ENCODE measurements around the gene ABCB1.

Gene ABCB1

DNA sequence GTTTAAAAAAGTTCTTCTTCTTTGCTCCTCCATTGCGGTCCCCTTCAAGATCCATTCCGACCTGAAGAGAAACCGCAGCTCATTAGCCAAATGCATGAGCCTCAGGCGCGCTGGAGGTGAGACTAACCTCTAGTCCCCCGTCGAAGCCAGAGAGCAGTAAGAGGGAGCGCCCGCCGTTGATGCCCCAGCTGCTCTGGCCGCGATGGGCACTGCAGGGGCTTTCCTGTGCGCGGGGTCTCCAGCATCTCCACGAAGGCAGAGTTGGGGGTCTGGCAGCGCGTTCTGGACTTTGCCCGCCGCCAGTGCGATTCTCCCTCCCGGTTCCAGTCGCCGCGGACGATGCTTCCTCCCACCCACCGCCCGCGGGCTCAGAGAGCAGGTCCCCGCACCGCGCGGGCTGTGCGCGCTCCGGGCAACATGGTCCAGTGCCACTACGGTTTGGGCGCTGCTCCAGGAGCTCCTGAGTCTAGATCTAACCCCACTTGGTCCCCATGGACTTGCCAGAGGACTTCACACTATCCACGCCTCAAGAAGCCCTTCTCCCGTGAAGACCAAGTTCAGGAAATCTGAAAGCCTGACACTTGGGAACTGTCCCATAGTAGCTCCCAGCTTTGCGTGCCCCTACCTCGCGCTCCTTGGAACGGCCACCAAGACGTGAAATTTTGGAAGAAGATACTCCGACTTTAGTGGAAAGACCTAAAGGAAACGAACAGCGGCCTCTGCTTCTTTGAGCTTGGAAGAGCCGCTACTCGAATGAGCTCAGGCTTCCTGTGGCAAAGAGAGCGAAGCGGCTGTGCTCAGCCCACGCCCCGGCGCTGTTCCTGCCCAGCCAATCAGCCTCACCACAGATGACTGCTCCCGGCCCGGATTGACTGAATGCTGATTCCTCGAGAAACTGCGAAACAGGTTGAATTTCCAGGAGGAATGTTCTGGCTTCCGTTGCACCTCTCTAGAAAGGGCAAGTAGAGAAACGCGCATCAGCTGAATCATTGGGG lies at the start of gene ABCB1:
Gene ABCB1 (minus strand): TSS at position 755 of the 995 bp plus-strand sequence. CDS start 700 bp downstream, at position 55.
- H3K27ac Mint-ChIP-seq = no peak within 1 kb of the TSS
- H3K36me3 Mint-ChIP-seq (ENCODE audit: low read depth) = no peaks in the 10 kb centered on the region
- peaks cover 36% of the 10 kb centered on the region for H3K27me3 Mint-ChIP-seq (ENCODE audit: low read depth)
- H3K9me3 Mint-ChIP-seq = no peaks in the 10 kb centered on the region
- H3K4me3 Mint-ChIP-seq = peak within 1 kb of the TSS; percentile 86
- H3K4me1 Mint-ChIP-seq (ENCODE audit: low read depth) = peaks cover 16% of the 10 kb centered on the region

DNA sequence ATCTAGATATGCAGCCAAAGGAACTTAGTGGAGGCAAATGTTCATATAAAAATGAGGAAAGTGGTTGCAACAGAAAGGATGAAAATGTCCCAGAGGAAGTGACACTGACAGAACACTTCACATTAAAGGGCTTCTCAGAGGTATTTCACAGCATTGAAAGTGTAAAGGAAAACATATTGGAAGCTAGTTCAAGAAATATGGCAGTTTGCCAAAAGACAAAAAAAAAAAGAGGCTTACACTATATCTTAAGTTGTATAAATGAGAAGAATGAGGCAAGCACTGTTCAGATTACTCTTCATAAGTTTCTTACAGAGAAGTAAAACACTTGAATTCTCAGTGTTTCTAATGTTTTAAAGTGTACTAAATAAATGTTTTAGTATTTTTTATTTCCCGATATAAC lies 47.6 kb upstream of the ABCB1 start:
- H3K27me3 Mint-ChIP-seq (ENCODE audit: low read depth) = no peaks in the 10 kb centered on the region
- H3K4me3 Mint-ChIP-seq = no peak overlapping the region
- no peaks in the 10 kb centered on the region for H3K36me3 Mint-ChIP-seq (ENCODE audit: low read depth)
- H3K9me3 Mint-ChIP-seq = no peaks in the 10 kb centered on the region
- no peaks in the 10 kb centered on the region for H3K4me1 Mint-ChIP-seq (ENCODE audit: low read depth)
- no peak overlapping the region for H3K27ac Mint-ChIP-seq

DNA sequence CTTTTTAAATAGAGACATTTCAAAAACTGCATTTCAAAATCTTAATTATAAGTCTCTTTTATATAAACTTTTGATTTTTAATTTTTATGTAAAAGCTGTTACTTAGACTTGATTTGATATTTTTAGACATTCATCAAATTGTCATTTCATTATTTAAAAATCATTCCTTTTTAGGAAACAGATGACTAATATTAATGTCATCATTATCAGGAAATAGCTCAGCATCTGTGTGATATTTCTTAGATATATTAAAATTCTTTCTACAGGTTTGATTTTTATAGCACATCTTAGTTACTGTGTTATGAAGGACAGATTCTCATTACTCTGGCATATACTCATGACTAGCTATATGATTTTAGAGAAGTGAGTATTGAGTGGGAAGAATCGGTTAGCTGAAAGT lies 44.8 kb upstream of the ABCB1 start:
- no peaks in the 10 kb centered on the region for H3K9me3 Mint-ChIP-seq
- no peak overlapping the region for H3K27ac Mint-ChIP-seq
- H3K27me3 Mint-ChIP-seq (ENCODE audit: low read depth) = no peaks in the 10 kb centered on the region
- no peaks in the 10 kb centered on the region for H3K4me1 Mint-ChIP-seq (ENCODE audit: low read depth)
- no peak overlapping the region for H3K4me3 Mint-ChIP-seq
- H3K36me3 Mint-ChIP-seq (ENCODE audit: low read depth) = no peaks in the 10 kb centered on the region

DNA sequence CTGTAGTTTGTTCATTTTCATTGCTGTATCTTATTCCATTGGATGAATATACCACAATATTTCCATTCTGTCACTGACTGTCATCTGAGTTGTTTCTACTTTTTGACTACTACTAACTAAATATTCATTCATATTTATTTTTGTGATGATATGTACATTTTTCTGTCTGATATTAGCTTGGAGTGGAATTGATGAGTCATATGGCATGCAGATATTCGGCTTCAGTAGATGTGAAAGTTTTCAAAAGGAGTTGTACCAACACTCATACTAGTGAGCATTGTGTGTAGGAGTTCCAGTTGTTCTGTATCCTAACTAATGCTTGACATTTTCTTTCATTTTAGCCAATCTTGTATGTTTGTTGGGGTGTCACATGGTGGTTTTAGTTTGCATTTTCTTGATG lies 35.2 kb upstream of the ABCB1 start:
- no peak overlapping the region for H3K27ac Mint-ChIP-seq
- no peaks in the 10 kb centered on the region for H3K27me3 Mint-ChIP-seq (ENCODE audit: low read depth)
- no peak overlapping the region for H3K4me3 Mint-ChIP-seq
- H3K4me1 Mint-ChIP-seq (ENCODE audit: low read depth) = no peaks in the 10 kb centered on the region
- peaks cover 2% of the 10 kb centered on the region for H3K36me3 Mint-ChIP-seq (ENCODE audit: low read depth)
- H3K9me3 Mint-ChIP-seq = peaks cover 12% of the 10 kb centered on the region

DNA sequence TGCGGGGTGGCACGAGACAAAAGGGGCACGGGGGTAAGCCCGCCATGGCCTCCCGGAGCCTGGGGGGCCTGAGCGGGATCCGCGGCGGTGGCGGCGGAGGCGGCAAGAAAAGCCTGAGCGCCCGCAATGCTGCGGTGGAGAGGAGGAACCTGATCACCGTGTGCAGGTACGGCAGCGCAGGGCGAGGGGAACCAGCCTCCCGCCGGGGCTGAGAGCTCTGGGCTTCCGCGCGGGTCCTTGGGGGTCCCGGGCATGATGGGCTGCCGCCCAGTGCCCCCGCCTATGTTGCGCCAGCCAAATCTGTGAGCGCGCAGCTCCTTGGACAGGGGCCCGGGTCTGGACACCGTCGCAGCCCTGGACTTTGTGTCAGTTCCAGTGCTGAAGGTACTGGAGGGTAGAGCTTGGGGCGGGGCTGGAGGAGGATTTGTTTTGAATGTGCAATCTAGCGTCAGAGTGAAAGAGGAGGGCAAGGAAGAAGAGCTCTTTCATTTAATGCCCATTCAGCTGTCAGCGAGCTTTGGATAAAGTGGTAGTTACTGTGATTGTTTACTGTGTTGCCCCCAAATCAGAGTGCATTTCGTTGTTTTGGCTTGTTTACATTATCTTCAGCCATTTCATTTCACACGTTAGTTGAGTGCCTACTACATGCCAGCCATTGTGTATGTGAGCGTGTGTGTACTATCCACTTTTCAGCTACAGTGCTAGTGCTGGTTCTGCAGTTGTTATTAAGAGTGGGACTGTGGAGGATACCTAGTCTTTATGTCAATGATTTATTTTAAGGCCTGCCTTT lies 28.3 kb upstream of the ABCB1 start:
- no peak overlapping the region for H3K27ac Mint-ChIP-seq
- peaks cover 11% of the 10 kb centered on the region for H3K4me1 Mint-ChIP-seq (ENCODE audit: low read depth)

DNA sequence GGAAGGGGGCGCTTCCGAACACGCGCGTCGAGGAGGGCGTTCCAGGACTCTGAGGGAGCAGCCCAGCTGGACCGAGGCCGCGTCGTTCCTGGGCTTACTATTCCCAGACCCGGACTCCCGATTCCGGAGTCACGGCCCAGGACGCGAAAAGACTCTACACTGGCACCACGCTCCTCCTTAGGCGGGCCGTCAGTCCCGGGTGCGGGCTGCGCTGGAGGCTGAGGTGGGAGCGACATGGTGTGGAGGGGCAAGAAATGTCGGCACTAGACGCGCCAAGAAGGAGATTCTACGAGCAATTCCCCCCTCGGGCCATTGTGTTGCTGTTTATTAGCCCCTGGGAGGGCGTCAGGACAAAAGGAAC lies 26.9 kb upstream of the ABCB1 start:
- no peaks in the 10 kb centered on the region for H3K36me3 Mint-ChIP-seq (ENCODE audit: low read depth)
- H3K27me3 Mint-ChIP-seq (ENCODE audit: low read depth) = peaks cover 28% of the 10 kb centered on the region
- no peak overlapping the region for H3K27ac Mint-ChIP-seq
- no peaks in the 10 kb centered on the region for H3K9me3 Mint-ChIP-seq
- peaks cover 11% of the 10 kb centered on the region for H3K4me1 Mint-ChIP-seq (ENCODE audit: low read depth)
- peak overlapping the region; percentile 69 for H3K4me3 Mint-ChIP-seq

More for the DNA sequence above, 28.3 kb upstream of the ABCB1 start:
- Mint-ChIP-seq H3K4me3 (peak overlapping the region; percentile 69), H3K27me3 (ENCODE audit: low read depth) (peaks cover 24% of the 10 kb centered on the region), H3K36me3 (ENCODE audit: low read depth) (no peaks in the 10 kb centered on the region), H3K9me3 (no peaks in the 10 kb centered on the region)

DNA sequence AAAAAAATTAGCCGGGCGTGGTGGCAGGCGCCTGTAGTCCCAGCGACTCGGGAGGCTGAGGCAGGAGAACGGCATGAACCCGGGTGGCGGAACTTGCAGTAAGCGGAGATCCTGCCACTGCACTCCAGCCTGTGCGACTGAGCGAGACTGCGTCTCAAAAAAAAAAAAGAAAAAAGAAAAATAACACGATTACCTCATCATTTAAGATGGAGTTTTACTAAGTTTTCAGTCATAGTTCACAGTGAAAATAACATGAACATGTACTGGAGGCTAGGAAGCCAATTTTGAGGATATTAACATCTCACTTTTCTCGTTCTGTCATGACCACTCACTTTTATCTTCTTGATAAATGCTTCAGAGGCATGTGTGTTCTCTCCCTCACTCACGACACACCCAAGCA lies 24.4 kb upstream of the ABCB1 start:
- H3K27me3 Mint-ChIP-seq (ENCODE audit: low read depth) = peaks cover 24% of the 10 kb centered on the region
- no peaks in the 10 kb centered on the region for H3K9me3 Mint-ChIP-seq

DNA sequence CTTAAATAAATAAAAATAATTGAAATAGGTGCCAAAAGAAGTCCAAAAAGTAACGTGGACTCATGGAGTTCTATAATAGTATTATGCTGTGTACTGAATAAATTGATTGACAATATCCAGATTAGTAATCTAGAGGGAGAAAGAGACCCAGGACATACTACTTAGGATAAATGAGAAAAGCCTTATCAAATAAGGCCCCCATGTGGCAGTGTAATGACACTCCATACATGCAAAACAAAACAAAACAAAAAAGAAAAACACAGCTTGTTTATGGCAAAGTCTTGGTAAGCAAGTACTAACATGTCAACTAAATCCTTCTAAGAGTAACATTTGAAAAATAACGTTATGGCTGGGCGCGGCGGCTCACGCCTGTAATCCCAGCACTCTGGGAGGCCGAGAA lies 23.9 kb upstream of the ABCB1 start:
- H3K4me3 Mint-ChIP-seq = no peak overlapping the region
- H3K36me3 Mint-ChIP-seq (ENCODE audit: low read depth) = no peaks in the 10 kb centered on the region
- no peak overlapping the region for H3K27ac Mint-ChIP-seq
- H3K4me1 Mint-ChIP-seq (ENCODE audit: low read depth) = peaks cover 11% of the 10 kb centered on the region
- no peaks in the 10 kb centered on the region for H3K9me3 Mint-ChIP-seq
- H3K27me3 Mint-ChIP-seq (ENCODE audit: low read depth) = peaks cover 21% of the 10 kb centered on the region

More for the DNA sequence above, 24.4 kb upstream of the ABCB1 start:
- H3K4me1 Mint-ChIP-seq (ENCODE audit: low read depth) = peaks cover 11% of the 10 kb centered on the region
- no peaks in the 10 kb centered on the region for H3K36me3 Mint-ChIP-seq (ENCODE audit: low read depth)
- no peak overlapping the region for H3K4me3 Mint-ChIP-seq
- H3K27ac Mint-ChIP-seq = no peak overlapping the region

DNA sequence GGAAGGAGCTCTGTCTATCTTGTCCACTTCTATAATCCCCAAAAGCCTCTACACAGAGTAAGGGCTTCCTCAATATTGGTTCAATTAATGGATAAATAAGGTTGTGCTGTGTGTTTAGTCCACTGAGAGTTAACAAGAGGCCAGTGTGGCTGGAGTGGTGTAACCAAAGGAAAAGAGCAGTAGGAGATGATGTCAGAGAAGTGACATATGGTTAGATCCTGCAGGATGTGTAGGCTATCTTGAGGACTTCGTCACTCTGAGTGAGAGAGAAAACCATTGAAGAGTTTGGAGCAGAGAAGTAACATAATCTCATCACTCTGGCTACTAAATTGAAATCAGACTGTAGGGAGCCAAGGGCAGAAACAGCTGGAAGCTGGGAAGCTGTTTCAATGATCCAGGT lies 14.5 kb upstream of the ABCB1 start:
- Mint-ChIP-seq H3K27ac (no peak overlapping the region), H3K27me3 (ENCODE audit: low read depth) (peaks cover 36% of the 10 kb centered on the region)

DNA sequence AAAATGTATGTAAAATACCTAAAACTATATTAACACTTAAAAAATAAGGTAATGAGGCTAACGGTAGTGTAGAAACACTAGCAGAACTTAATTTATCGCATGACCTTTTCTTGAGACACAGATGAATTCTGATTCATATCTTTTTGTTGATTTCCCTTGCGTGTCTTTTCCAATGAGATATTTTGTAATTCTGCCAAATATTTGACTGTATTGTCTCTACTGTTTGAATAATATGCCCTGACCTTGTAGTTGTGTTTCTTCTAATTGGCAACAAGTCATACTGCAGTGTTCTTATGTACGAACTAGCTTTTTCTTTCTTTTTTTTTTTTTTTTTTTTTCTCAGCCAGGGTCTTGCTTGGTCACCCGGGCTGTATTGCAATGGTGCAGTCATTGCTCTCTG lies 9.2 kb upstream of the ABCB1 start:
- Mint-ChIP-seq H3K9me3 (no peaks in the 10 kb centered on the region), H3K27ac (no peak overlapping the region), H3K27me3 (ENCODE audit: low read depth) (peaks cover 37% of the 10 kb centered on the region), H3K4me1 (ENCODE audit: low read depth) (no peaks in the 10 kb centered on the region), H3K4me3 (no peak overlapping the region), H3K36me3 (ENCODE audit: low read depth) (no peaks in the 10 kb centered on the region)

More for the DNA sequence above, 14.5 kb upstream of the ABCB1 start:
- Mint-ChIP-seq H3K4me1 (ENCODE audit: low read depth) (no peaks in the 10 kb centered on the region), H3K9me3 (no peaks in the 10 kb centered on the region), H3K36me3 (ENCODE audit: low read depth) (no peaks in the 10 kb centered on the region), H3K4me3 (no peak overlapping the region)

DNA sequence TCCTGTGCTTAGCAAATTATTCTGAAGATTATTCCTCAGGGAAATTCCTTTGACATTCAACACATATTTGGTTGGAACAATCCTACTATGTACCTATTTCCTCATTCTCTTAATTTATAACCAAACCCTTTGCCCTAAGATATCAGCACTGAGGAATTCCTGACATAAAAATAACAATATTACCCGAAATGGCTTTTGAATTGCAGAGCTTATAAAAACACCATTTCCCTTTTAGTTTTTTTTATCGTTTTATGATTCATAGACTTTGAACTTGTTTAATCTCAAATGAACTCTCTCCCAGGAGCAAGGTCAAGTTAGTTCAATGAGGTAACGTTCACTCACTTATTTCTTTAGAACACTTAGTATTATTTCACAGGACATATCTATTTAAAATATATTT lies 7.7 kb upstream of the ABCB1 start:
- H3K4me1 Mint-ChIP-seq (ENCODE audit: low read depth) = no peaks in the 10 kb centered on the region
- H3K27ac Mint-ChIP-seq = no peak overlapping the region
- H3K4me3 Mint-ChIP-seq = no peak overlapping the region
- peaks cover 37% of the 10 kb centered on the region for H3K27me3 Mint-ChIP-seq (ENCODE audit: low read depth)
- no peaks in the 10 kb centered on the region for H3K9me3 Mint-ChIP-seq
- H3K36me3 Mint-ChIP-seq (ENCODE audit: low read depth) = no peaks in the 10 kb centered on the region

DNA sequence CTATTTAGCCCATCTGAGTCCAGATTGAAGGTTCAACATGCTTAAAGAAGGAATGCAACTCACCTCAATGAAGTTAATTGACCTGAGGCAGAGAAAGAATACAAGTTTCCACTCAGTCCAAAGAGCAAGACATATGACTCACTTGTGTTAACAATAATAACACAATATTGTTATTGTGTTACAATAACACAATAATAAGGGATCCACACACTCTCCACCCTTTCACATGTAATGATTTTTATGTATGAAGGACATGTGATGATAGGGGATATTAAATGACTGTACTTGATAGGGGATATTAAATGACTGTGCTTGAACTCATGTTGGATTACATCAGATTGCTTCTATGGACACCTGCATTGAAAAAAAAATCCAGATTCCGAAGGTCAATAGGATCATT lies 3.6 kb upstream of the ABCB1 start:
- H3K9me3 Mint-ChIP-seq = no peaks in the 10 kb centered on the region
- H3K27me3 Mint-ChIP-seq (ENCODE audit: low read depth) = peaks cover 45% of the 10 kb centered on the region
- H3K36me3 Mint-ChIP-seq (ENCODE audit: low read depth) = no peaks in the 10 kb centered on the region
- peaks cover 11% of the 10 kb centered on the region for H3K4me1 Mint-ChIP-seq (ENCODE audit: low read depth)
- H3K27ac Mint-ChIP-seq = no peak overlapping the region
- H3K4me3 Mint-ChIP-seq = no peak overlapping the region

DNA sequence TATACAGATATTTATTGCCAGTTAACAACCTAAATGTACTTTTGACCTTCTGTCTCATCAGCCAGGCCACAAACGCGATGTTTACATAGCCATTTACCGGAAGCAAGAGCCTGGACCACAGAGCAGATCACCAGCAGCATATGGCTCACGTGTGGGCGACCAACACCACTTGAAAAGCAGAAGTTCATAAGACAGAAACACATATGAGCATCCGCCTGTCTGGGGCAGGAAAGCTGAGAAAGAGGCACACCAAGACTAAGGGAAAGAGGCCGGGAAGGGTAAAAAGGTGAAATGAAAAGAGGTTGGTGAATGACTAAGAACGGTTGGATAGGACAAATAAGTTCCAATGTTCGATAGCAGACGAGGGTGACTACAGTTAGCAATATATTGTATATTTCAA lies 1.3 kb downstream of the ABCB1 start:
- peaks cover 31% of the 10 kb centered on the region for H3K27me3 Mint-ChIP-seq (ENCODE audit: low read depth)
- peak overlapping the region; percentile 58 for H3K4me3 Mint-ChIP-seq
- H3K36me3 Mint-ChIP-seq (ENCODE audit: low read depth) = no peaks in the 10 kb centered on the region
- H3K27ac Mint-ChIP-seq = no peak overlapping the region
- H3K9me3 Mint-ChIP-seq = no peaks in the 10 kb centered on the region
- H3K4me1 Mint-ChIP-seq (ENCODE audit: low read depth) = peaks cover 16% of the 10 kb centered on the region

DNA sequence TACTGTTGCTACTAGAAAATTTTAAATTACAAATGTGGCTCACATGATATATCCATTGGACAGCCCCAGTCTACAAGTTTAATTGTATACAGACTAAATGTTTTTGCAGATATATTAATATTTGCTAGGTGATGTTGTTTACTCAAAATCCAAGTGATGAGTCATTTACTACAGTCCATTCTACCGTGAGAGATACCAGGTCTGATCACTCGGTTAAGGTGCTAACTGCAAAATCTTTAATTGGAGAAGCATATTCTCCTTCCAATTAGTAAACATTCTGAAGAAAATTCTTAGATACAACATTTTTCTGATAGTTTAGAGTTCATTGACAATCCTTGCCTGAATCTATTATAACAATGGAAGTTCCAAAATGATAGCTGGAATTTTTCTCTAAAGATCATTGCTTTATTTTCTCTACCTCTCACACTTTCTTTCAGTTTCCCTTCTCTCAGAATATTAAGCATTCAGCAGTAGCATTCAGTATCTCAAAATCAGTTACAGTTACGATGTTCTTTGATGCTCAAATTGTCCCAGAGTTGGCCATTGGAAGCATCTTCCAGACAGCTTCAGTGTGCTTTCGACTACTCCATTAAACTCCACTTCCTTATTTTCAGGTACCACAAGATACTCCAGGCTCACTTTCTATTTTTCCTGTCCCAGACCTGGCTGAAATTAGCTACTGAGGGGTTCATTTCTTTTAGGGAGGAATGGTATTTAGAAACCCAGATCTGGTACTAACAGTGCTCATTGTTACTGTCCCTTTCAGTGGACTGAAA lies 2.3 kb downstream of the ABCB1 start:
- Mint-ChIP-seq H3K9me3 (no peaks in the 10 kb centered on the region), H3K4me3 (no peak overlapping the region), H3K27ac (no peak overlapping the region), H3K4me1 (ENCODE audit: low read depth) (peaks cover 16% of the 10 kb centered on the region), H3K36me3 (ENCODE audit: low read depth) (no peaks in the 10 kb centered on the region), H3K27me3 (ENCODE audit: low read depth) (peaks cover 28% of the 10 kb centered on the region)
